Measurements from ENCODE around the gene FAM187B. TPM values are rescaled to one million over a fixed set of nuclear protein-coding genes. Genes with fewer than 3 reads are reported as not detected.

FAM187B gene
- total RNA-seq, 2 donors from 2014 or later, result not detected

- H3K4me3 Mint-ChIP-seq, result no peak overlapping the region
- H3K27me3 Mint-ChIP-seq, result no peaks in the 10 kb centered on the region
- H3K36me3 Mint-ChIP-seq (ENCODE audit: low read depth), result no peaks in the 10 kb centered on the region
- ATAC-seq (no peak), DNase-seq (no peak)
- H3K4me1 Mint-ChIP-seq, result peaks cover 18% of the 10 kb centered on the region
- H3K9me3 ChIP-seq (ENCODE audit: control insufficient read depth, low read length, poor library complexity, severe bottlenecking), result no peaks in the 10 kb centered on the region
- H3K27ac Mint-ChIP-seq, result no peak overlapping the region
These were observed 8.1 kb downstream of the FAM187B start for GRCh38 chr19:35220315-35220921.

DNA sequence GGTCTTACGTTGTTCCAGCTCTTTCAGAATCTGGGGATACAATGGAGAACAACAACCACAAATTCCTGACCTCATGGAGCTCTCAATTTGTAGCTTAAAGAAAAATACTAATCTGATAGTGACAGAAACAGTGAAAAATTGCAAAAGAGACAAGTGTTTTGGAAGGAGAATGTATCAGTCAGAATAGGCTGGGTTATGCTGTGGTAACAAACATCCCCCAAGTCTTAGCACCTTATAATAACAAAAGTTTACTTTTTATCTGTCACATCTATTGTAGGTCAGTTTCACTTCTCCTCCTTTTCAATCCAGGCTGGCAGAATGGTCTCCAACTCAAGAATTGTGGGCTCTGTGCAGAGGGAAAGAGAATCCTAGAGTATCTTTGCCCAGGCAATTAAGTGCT is 9.5 kb downstream of the FAM187B start:
- no peak for DNase-seq
- Mint-ChIP-seq H3K27ac (peak overlapping the region; percentile 2), H3K27me3 (no peaks in the 10 kb centered on the region), H3K36me3 (ENCODE audit: low read depth) (no peaks in the 10 kb centered on the region), H3K4me1 (peaks cover 17% of the 10 kb centered on the region), H3K4me3 (no peak overlapping the region)
- ATAC-seq, result no peak
- H3K9me3 ChIP-seq (ENCODE audit: control insufficient read depth, low read length, poor library complexity, severe bottlenecking), result no peaks in the 10 kb centered on the region

DNA sequence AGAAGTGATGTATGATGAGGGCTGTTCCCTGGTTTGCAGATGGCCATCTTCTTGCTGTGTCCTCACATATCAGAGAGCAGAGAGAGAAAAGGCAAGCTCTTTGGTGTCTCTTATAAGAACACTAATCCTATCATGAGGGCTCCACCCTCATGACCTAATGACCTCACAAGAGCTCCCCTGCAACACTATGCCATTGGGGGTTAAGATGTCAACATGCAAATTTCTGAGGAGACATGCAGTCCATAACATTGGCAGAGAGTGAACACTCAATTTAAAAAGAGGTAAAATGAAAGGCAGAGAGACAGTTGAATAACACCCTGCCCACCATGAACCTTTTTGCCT is 10.9 kb downstream of the FAM187B start:
- DNase-seq (no peak), ATAC-seq (no peak)
- Mint-ChIP-seq H3K36me3 (ENCODE audit: low read depth) (no peaks in the 10 kb centered on the region), H3K4me3 (no peak overlapping the region), H3K27me3 (no peaks in the 10 kb centered on the region), H3K27ac (peak overlapping the region; percentile 99), H3K4me1 (peaks cover 22% of the 10 kb centered on the region)
- H3K9me3 ChIP-seq (ENCODE audit: control insufficient read depth, low read length, poor library complexity, severe bottlenecking), result no peaks in the 10 kb centered on the region

GRCh38 chr19:35216833-35217648 is 11.5 kb downstream of the FAM187B start:
- Mint-ChIP-seq H3K4me1 (peaks cover 26% of the 10 kb centered on the region), H3K27me3 (no peaks in the 10 kb centered on the region)

GRCh38 chr19:35216016-35216832 is 12.3 kb downstream of the FAM187B start:
- Mint-ChIP-seq H3K4me1 (peaks cover 31% of the 10 kb centered on the region), H3K27me3 (no peaks in the 10 kb centered on the region), H3K36me3 (ENCODE audit: low read depth) (no peaks in the 10 kb centered on the region), H3K4me3 (no peak overlapping the region), H3K27ac (peak overlapping the region; percentile 99)
- H3K9me3 ChIP-seq (ENCODE audit: control insufficient read depth, low read length, poor library complexity, severe bottlenecking), result no peaks in the 10 kb centered on the region
- no peak for ATAC-seq
- DNase-seq, result no peak

More at GRCh38 chr19:35216833-35217648, 11.5 kb downstream of the FAM187B start:
- Mint-ChIP-seq H3K27ac (peak overlapping the region; percentile 99), H3K36me3 (ENCODE audit: low read depth) (no peaks in the 10 kb centered on the region), H3K4me3 (no peak overlapping the region)
- no peaks in the 10 kb centered on the region for H3K9me3 ChIP-seq (ENCODE audit: control insufficient read depth, low read length, poor library complexity, severe bottlenecking)
- ATAC-seq, result no peak
- no peak for DNase-seq

DNA sequence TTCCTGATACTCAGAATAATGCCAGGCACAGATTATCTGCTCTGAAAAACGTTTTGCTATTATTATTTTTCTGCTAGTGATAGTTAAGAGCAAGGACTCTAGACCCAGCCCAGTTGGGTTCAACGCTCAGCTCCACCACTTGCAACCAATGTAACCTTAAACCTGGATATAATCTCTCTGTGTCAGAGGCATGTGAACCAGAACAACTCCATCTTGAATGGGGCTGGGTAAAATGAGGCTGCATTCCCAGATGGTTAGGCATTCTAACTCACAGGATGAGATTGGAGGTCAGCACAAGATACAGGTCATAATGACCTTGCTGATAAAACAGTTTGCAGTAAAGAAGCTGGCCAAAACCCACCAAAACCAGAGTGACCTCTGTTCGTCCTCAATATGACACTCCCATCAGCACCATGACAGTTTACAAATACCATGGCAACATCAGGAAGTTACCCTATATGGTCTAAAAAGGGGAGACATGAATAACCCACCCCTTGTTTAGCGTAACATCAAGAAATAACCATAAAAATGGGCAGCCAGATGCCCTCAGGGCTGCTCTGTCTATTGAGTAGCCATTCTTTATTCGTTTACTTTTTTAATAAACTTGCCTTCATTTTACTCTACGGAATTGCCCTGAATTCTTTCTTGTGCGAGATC is 13.6 kb downstream of the FAM187B start:
- no peak for ATAC-seq
- Mint-ChIP-seq H3K4me1 (peaks cover 32% of the 10 kb centered on the region), H3K4me3 (no peak overlapping the region), H3K27ac (peak overlapping the region; percentile 99), H3K36me3 (ENCODE audit: low read depth) (no peaks in the 10 kb centered on the region), H3K27me3 (no peaks in the 10 kb centered on the region)
- DNase-seq, result no peak
- no peaks in the 10 kb centered on the region for H3K9me3 ChIP-seq (ENCODE audit: control insufficient read depth, low read length, poor library complexity, severe bottlenecking)

GRCh38 chr19:35213663-35214632 is 14.6 kb downstream of the FAM187B start:
- ATAC-seq, result peak; percentile 48
- H3K36me3 Mint-ChIP-seq (ENCODE audit: low read depth), result no peaks in the 10 kb centered on the region
- H3K27ac Mint-ChIP-seq, result peak overlapping the region; percentile 99
- no peaks in the 10 kb centered on the region for H3K27me3 Mint-ChIP-seq
- H3K9me3 ChIP-seq (ENCODE audit: control insufficient read depth, low read length, poor library complexity, severe bottlenecking), result no peaks in the 10 kb centered on the region
- H3K4me1 Mint-ChIP-seq, result peaks cover 34% of the 10 kb centered on the region
- DNase-seq, result peak; percentile 40 to 69 (median 65)
- H3K4me3 Mint-ChIP-seq, result peak overlapping the region; percentile 68

DNA sequence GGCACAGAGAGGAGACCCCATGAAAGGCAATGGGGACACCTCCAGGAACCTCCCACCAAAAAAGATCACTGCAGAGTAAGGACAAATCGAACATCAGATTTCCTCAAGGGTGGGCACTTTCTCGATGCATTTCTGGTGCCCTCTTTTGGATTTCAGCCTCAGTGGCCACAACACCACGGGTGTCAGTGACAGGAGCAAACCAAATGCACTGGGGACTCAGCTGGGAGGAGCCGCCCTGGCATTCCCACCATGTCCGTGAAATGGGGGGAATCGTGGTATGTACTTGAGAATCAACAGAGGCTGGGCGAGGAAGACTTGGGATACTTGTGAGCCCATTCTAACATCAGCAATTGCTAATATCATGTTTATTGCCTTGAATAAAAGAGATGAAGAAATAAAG is 16.3 kb downstream of the FAM187B start:
- ATAC-seq (no peak), DNase-seq (no peak)
- peak overlapping the region; percentile 99 for H3K27ac Mint-ChIP-seq
- H3K27me3 Mint-ChIP-seq, result no peaks in the 10 kb centered on the region
- H3K4me1 Mint-ChIP-seq, result peaks cover 39% of the 10 kb centered on the region
- H3K36me3 Mint-ChIP-seq (ENCODE audit: low read depth), result no peaks in the 10 kb centered on the region
- no peaks in the 10 kb centered on the region for H3K9me3 ChIP-seq (ENCODE audit: control insufficient read depth, low read length, poor library complexity, severe bottlenecking)
- H3K4me3 Mint-ChIP-seq, result peak overlapping the region; percentile 84

GRCh38 chr19:35211545-35212230 is 16.9 kb downstream of the FAM187B start:
- peak; percentile 56 to 79 (median 78) for DNase-seq
- Mint-ChIP-seq H3K4me3 (peak overlapping the region; percentile 84), H3K27ac (peak overlapping the region; percentile 99), H3K4me1 (peaks cover 42% of the 10 kb centered on the region), H3K27me3 (no peaks in the 10 kb centered on the region), H3K36me3 (ENCODE audit: low read depth) (no peaks in the 10 kb centered on the region)
- peak; percentile 65 for ATAC-seq
- H3K9me3 ChIP-seq (ENCODE audit: control insufficient read depth, low read length, poor library complexity, severe bottlenecking), result no peaks in the 10 kb centered on the region

- no peak for DNase-seq
- peaks cover 59% of the 10 kb centered on the region for H3K4me1 Mint-ChIP-seq
- H3K27me3 Mint-ChIP-seq, result no peaks in the 10 kb centered on the region
- H3K36me3 Mint-ChIP-seq (ENCODE audit: low read depth), result no peaks in the 10 kb centered on the region
- H3K27ac Mint-ChIP-seq, result peak overlapping the region; percentile 99
- H3K9me3 ChIP-seq (ENCODE audit: control insufficient read depth, low read length, poor library complexity, severe bottlenecking), result no peaks in the 10 kb centered on the region
- ATAC-seq, result no peak
- H3K4me3 Mint-ChIP-seq, result no peak overlapping the region
These were observed 18.9 kb downstream of the FAM187B start for GRCh38 chr19:35209646-35210045.

DNA sequence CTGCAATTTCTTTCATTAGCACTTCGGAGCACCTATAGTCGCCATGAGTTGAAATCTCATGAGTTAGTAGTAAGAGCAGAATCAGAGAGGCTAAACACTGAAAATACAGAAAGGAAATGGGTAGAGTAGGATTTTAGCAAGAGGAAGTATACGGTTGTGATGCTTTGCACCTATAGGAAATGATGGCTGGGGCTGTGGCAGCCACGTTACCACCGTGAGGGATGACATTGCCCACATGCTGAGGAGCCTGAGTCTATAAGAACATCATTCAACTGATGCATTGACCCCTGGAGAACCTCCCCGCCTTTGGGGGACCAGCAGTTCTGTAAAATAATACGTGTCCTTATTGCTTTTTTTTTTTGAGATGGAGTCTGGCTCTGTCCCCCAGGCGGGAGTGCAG is 20.4 kb downstream of the FAM187B start:
- no peaks in the 10 kb centered on the region for H3K27me3 Mint-ChIP-seq
- H3K9me3 ChIP-seq (ENCODE audit: control insufficient read depth, low read length, poor library complexity, severe bottlenecking), result no peaks in the 10 kb centered on the region
- no peaks in the 10 kb centered on the region for H3K36me3 Mint-ChIP-seq (ENCODE audit: low read depth)
- H3K27ac Mint-ChIP-seq, result peak overlapping the region; percentile 99
- H3K4me1 Mint-ChIP-seq, result peaks cover 60% of the 10 kb centered on the region
- DNase-seq, result no peak
- no peak for ATAC-seq
- peak overlapping the region; percentile 57 for H3K4me3 Mint-ChIP-seq
